CD4-positive, alpha-beta T cell treated with Interleukin-17A for 1 hour (primary cell): ENCODE data around the gene NBPF1.
"Not testable (repeated sequence)": the region's sequence is repeated elsewhere in the genome, so short reads cannot be mapped to it uniquely, and the experiment has no call there.

Experiments used
- DNase-seq: peaks from one replicate; pipeline ENCODE4 v3.0.0-alpha.2; 2020

NBPF1 gene

GRCh38 chr1:16641159-16641975 is 28.0 kb upstream of the NBPF1 start:
- DNase-seq: not testable (repeated sequence)

- DNase-seq: not testable (repeated sequence)
Observed at GRCh38 chr1:16639091-16640031, 26.0 kb upstream of the NBPF1 start.

GRCh38 chr1:16637941-16638778 is 24.8 kb upstream of the NBPF1 start:
- DNase-seq: not testable (repeated sequence)

- DNase-seq: not testable (repeated sequence)
Observed at GRCh38 chr1:16636551-16637195, 23.3 kb upstream of the NBPF1 start.

GRCh38 chr1:16635959-16636358 is 22.6 kb upstream of the NBPF1 start:
- DNase-seq: not testable (repeated sequence)

GRCh38 chr1:16633540-16634282 is 20.3 kb upstream of the NBPF1 start:
- DNase-seq: not testable (repeated sequence)

GRCh38 chr1:16632044-16632850 is 18.9 kb upstream of the NBPF1 start:
- DNase-seq: not testable (repeated sequence)

GRCh38 chr1:16631248-16632043 is 18.1 kb upstream of the NBPF1 start:
- no peak for DNase-seq

GRCh38 chr1:16630661-16631247 is 17.4 kb upstream of the NBPF1 start:
- DNase-seq: no peak

- DNase-seq: not testable (repeated sequence)
Observed at GRCh38 chr1:16629916-16630530, 16.7 kb upstream of the NBPF1 start.

GRCh38 chr1:16628361-16629111 is 15.2 kb upstream of the NBPF1 start:
- DNase-seq: no peak

- not testable (repeated sequence) for DNase-seq
Observed at GRCh38 chr1:16626409-16626983, 13.1 kb upstream of the NBPF1 start.

GRCh38 chr1:16625497-16626408 is 12.4 kb upstream of the NBPF1 start:
- DNase-seq: no peak

GRCh38 chr1:16623812-16624719 is 10.7 kb upstream of the NBPF1 start:
- not testable (repeated sequence) for DNase-seq

GRCh38 chr1:16623337-16623736 is 10.0 kb upstream of the NBPF1 start:
- not testable (repeated sequence) for DNase-seq
